Epithelial cell of esophagus (primary cell): ENCODE measurements around the gene USO1.

Experiments
- DNase-seq: peaks from one replicate; pipeline ENCODE4 v3.0.0; 2010; ENCODE audit warnings: low read depth
- H3K4me3 ChIP-seq: 2 replicates; pipeline ENCODE4 v1.5.1; 2011; ENCODE audit warnings: mild to moderate bottlenecking, low read length, control low read depth
- CTCF ChIP-seq: IDR thresholded peaks from 2 replicates; pipeline ENCODE4 v1.5.1; 2011; ENCODE audit warnings: low read depth, mild to moderate bottlenecking, low read length, control low read depth, inconsistent platforms; ENCODE audit not compliant: insufficient read depth; ENCODE audit errors: missing control alignments

The USO1 gene

GRCh38 chr4:75858721-75859120, 134.3 kb downstream of the USO1 start:
- no peak for TF ChIP-seq CTCF
- no peak for DNase-seq
- H3K4me3 ChIP-seq: no peak overlapping the region

GRCh38 chr4:75860606-75861005, 136.2 kb downstream of the USO1 start:
- no peak overlapping the region for H3K4me3 ChIP-seq
- no peak for TF ChIP-seq CTCF
- DNase-seq: no peak
